22Rv1 (cell line): ENCODE results near the gene ARHGEF4.

Experiments
- H3K27ac ChIP-seq: fragments of 450-650 bp; 2 replicates; pipeline ENCODE4 v1.5.1; 2017
- ZFX ChIP-seq: fragments of 450-650 bp; IDR thresholded peaks from 2 replicates; pipeline ENCODE4 v1.6.1; 2017; ENCODE audit warnings: antibody characterized with exemption, borderline replicate concordance
- TF ChIP-seq, protein P1 (sequence below): fragments of 450-650 bp; IDR thresholded peaks from 2 replicates; pipeline ENCODE4 v1.5.1; 2017; ENCODE audit warnings: mild to moderate bottlenecking

ARHGEF4 gene

DNA sequence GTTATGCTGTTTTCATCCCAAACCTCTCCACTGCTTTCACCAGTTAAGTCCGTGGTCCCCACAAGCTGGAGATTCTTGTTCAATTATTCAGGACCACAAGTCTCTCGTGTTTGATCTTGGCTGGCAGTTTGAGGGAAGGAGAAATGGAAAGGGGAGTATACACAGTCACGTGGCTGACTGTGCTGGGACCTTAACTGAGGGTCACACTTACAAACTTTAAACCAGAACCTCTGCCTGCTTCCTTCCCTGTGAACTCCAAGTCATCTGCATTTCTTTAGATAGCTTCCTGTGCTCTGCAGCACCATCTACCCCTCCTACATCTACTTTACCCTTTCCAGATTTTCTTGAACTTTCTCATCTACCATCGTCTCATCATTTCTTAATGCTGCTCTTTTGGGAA, 91.7 kb downstream of the ARHGEF4 start:
- TF ChIP-seq ZFX, result no peak
- TF ChIP-seq, protein P1, sequence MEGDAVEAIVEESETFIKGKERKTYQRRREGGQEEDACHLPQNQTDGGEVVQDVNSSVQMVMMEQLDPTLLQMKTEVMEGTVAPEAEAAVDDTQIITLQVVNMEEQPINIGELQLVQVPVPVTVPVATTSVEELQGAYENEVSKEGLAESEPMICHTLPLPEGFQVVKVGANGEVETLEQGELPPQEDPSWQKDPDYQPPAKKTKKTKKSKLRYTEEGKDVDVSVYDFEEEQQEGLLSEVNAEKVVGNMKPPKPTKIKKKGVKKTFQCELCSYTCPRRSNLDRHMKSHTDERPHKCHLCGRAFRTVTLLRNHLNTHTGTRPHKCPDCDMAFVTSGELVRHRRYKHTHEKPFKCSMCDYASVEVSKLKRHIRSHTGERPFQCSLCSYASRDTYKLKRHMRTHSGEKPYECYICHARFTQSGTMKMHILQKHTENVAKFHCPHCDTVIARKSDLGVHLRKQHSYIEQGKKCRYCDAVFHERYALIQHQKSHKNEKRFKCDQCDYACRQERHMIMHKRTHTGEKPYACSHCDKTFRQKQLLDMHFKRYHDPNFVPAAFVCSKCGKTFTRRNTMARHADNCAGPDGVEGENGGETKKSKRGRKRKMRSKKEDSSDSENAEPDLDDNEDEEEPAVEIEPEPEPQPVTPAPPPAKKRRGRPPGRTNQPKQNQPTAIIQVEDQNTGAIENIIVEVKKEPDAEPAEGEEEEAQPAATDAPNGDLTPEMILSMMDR, result no peak
- no peak overlapping the region for H3K27ac ChIP-seq

DNA sequence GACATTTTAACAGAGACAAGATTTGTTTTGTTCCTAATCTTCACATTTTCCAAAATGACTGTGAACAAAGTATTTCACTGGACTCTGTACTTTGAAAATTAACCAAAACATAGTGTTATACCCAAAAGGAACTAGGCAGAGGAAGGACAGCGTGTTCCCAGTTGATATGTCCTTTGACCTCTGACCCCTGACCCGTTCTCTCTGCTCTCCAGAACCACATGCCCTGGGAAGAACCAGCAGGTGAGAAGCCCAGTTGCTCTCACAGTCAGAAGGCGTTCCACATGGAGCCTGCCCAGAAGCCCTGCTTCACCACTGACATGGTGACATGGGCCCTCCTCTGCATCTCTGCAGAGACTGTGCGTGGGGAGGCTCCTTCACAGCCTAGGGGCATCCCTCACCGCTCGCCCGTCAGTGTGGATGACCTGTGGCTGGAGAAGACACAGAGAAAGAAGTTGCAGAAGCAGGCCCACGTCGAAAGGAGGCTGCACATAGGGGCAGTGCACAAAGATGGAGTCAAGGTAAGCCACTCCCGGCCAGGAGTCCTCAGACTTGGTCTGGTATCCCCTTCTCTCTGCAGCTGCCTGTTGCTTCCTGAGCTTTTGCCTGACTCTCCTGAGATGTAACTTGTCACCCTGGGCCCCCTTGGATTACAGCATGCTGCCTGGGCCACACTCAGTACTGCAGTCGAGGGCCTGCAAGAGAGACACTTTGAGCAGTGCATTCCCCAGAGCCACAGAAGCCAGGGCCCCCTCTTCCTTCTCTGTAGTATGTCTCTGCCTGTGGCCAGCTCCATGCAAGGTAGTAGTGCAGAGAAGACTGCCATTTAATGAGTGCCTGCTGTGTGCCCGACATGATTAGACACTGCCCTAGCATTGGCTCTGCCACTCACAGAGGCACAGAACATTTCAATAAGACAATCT, 94.3 kb downstream of the ARHGEF4 start:
- H3K27ac ChIP-seq, result no peak overlapping the region
- TF ChIP-seq, protein P1, result no peak
- no peak for TF ChIP-seq ZFX

- H3K27ac ChIP-seq, result no peak overlapping the region
Measured at GRCh38 chr2:130933501-130933900, 96.8 kb downstream of the ARHGEF4 start.

GRCh38 chr2:130936451-130936850, 99.7 kb downstream of the ARHGEF4 start:
- H3K27ac ChIP-seq, result no peak overlapping the region
- TF ChIP-seq, protein P1, result no peak
- no peak for TF ChIP-seq ZFX

More at GRCh38 chr2:130933501-130933900, 96.8 kb downstream of the ARHGEF4 start:
- TF ChIP-seq, protein P1, result no peak
- no peak for TF ChIP-seq ZFX

GRCh38 chr2:130947967-130948366, 111.3 kb downstream of the ARHGEF4 start:
- TF ChIP-seq, protein P1, result no peak
- TF ChIP-seq ZFX, result no peak
- no peak overlapping the region for H3K27ac ChIP-seq

- TF ChIP-seq, protein P1, result no peak
- TF ChIP-seq ZFX, result no peak
- H3K27ac ChIP-seq, result no peak overlapping the region
Measured at GRCh38 chr2:130949954-130950353, 113.2 kb downstream of the ARHGEF4 start.

DNA sequence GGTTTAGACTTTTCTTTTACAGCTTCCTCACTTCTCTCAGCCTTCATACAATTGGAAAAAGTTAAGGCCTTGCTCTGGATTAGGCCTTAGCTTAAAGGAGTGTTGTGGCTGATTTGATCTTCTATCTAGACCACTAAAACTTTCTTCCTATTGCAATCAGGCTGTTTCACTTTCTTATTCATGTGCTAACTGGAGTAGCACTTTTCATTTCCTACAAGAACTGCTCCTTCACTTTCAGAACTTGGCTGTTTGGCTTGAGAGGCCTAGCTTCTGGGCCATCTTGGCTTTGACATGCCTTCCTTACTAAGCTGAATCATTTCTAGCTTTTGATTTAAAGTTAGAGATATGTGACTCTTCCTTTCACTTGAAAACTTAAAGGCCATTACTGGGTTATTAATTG, 114.3 kb downstream of the ARHGEF4 start:
- TF ChIP-seq, protein P1, result no peak
- no peak for TF ChIP-seq ZFX
- H3K27ac ChIP-seq, result no peak overlapping the region
